Midbrain (tissue), 1 donor: Measurements from ENCODE around the gene RP9.
"Not testable (repeated sequence)": the region's sequence is repeated elsewhere in the genome, so short reads cannot be mapped to it uniquely, and the experiment has no call there.

ENCODE experiments used
- DNase-seq: peaks from one replicate; lab custom pipeline; 2025; lab: John Stamatoyannopoulos, UW

The RP9 gene

GRCh38 chr7:33101906-33102305, 7.3 kb downstream of the RP9 start:
- DNase-seq, result no peak

- no peak for DNase-seq
These were observed 8.4 kb downstream of the RP9 start for GRCh38 chr7:33100770-33101169.

GRCh38 chr7:33099154-33099940, 9.9 kb downstream of the RP9 start:
- DNase-seq, result no peak

GRCh38 chr7:33094745-33095275, 14.4 kb downstream of the RP9 start:
- DNase-seq, result not testable (repeated sequence)

- no peak for DNase-seq
These were observed 15.9 kb downstream of the RP9 start for GRCh38 chr7:33093266-33093665.

- no peak for DNase-seq
These were observed 17.5 kb downstream of the RP9 start for GRCh38 chr7:33091641-33092191.

DNA sequence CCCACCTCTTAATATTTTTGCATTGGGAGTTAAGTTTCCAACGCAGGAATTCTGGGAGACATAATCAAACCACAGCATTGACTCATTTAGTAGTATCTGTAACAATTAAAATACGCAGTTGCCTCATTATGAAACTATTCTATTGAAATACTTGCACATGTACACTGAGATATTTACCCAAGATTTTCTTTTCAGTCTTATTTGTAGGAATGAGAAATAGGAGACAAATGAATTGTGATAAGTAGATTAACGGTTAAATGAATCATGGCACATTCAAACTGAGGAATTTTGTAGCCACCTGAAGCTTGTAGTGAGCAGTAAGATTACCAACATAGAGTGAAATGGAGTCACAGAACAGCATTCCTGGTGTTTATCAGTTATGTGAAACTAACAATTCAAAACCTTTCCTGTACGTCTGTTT, 18.1 kb downstream of the RP9 start:
- no peak for DNase-seq

- no peak for DNase-seq
These were observed 20.1 kb downstream of the RP9 start for GRCh38 chr7:33089142-33089541.

DNA sequence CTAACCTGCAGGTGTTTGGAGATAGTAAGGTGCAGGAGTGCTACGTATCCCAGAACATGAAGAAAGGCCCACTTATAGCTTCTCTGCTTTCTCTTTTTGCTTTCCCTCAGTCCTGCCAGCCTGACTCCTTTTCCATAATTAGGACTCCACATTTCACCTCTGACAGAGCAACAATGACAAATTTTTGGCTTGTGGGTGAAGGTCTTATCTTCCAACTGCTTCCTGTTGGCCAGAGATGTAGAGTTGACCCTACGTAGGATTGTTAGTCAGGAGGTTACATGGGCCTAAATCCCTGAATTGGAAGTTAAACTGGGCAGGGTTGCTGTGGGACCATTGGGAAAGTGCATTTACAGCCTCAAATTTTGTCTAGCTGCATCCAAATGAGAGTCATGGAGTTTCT, 21.3 kb downstream of the RP9 start:
- no peak for DNase-seq

- DNase-seq, result no peak
These were observed 21.8 kb downstream of the RP9 start for GRCh38 chr7:33087356-33087755.

GRCh38 chr7:33079763-33080690, 29.2 kb downstream of the RP9 start:
- no peak for DNase-seq

DNA sequence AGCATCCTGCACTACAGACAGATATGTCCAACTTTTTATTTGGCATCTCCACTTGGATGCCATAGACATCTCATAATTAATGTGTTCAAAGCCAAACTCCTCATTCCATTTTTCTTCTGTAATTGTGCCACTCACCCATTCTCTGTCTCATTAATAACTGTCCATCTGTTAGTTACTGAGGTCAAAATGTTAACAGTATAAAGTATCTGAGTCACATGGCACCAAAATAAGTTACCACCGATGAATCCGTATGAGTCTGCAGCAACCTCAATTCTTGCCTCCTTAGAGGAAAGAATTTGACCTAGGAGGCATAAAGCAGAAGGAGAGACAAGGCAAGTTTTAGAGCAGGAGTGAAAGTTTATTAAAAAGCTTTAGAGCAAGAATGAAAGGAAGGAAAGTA, 30.1 kb downstream of the RP9 start:
- DNase-seq, result no peak

- no peak for DNase-seq
These were observed 32.5 kb downstream of the RP9 start for GRCh38 chr7:33076737-33077136.

DNA sequence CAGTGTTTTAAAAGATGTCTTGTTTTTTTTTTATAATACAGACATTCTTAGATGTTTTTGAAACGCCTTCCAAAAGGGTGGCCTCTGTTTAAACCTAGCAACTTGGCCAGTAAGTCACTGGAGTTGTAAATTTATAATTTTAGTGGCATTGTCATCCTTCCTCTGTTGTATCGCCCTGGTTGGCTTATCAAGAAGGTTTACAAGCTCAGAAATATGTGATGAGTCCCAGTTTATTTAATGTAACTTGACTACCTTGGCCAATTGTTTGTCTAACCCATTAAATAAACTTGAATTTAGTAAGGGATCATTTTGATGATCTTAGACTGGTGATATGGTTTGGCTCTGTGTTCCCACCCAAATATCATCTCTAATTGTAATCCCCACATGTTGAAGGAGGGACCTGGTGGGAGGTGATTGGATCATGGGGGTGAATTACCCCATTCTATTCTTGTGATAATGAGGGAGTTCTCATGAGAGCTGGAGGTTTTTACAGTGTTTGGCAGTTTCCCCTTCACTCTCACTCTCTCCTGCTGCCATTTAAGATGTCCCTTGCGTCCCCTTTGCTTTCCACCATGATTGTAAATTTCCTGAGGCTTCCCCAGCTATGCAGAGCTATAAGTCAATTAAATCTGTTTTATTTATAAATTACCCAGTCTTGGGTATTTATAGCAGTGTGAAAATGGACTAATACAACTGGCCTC, 33.2 kb downstream of the RP9 start:
- no peak for DNase-seq

DNA sequence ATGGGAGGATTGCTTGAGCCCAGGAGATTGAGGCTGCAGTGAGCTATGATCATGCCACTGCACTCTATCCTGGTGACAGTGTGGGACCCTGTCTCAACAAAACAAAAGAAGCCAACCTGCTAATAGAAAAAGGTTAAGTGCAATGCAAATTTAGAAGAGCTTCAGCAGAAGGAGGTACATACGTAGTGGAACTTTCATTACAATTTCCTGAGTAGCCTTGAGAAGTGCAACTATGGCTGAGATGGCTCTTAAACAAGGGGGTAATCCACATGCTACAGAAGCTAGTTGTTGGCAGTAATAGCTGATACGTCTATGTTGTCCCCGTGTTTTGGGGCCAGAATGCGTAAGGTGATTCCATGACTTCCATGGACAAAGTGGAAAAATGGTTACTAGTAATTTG, 36.0 kb downstream of the RP9 start:
- DNase-seq, result no peak

DNA sequence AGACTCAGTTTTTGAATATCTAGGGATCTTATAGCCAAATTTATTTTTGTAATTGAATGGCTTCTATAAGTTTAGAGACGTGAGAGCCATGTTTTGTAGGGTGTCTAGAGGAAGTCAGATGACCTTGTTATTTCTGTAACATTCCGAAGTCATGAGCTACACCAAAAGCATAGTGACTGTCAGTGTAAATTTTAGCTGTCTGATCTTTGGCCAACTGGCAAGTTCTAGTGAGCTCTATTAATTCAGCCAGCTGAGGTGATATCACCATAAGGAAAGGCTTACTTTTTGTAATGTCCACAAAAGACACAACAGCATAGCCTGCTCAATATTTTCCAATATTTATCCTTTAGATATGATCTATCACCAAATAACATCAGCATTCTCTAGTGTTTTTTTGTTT, 36.7 kb downstream of the RP9 start:
- DNase-seq, result no peak

DNA sequence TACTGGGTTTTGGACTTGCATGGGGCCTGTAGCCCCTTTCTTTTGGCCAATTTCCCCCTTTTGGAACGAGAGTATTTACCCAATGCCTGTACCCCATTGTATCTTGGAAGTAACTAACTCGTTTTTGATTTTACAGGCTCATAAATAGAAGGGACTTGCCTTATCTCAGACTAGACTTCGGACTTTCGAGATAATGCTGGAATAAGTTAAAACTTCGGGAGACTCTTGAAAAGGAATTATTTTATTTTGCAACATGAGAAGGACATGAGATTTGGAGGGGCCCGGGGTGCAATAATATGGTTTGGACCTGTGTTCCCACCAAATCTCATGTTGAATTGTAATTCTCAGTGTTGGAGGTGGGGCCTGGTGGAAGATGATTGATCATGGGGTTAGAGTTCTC, 38.4 kb downstream of the RP9 start:
- no peak for DNase-seq

GRCh38 chr7:33070277-33070676, 38.9 kb downstream of the RP9 start:
- no peak for DNase-seq

- no peak for DNase-seq
These were observed 41.3 kb downstream of the RP9 start for GRCh38 chr7:33067921-33068320.

- no peak for DNase-seq
These were observed 42.4 kb downstream of the RP9 start for GRCh38 chr7:33066771-33067170.

GRCh38 chr7:33065981-33066380, 43.2 kb downstream of the RP9 start:
- DNase-seq, result no peak
